HS-5 (cell line): ENCODE measurements around the gene ATG2A.
"Not testable (repeated sequence)": the region's sequence is repeated elsewhere in the genome, so short reads cannot be mapped to it uniquely, and the experiment has no call there.

Experiments used
- DNase-seq: peaks from one replicate; pipeline ENCODE4 v3.0.0-alpha.2; 2012; ENCODE audit warnings: low read depth

The ATG2A gene

DNA sequence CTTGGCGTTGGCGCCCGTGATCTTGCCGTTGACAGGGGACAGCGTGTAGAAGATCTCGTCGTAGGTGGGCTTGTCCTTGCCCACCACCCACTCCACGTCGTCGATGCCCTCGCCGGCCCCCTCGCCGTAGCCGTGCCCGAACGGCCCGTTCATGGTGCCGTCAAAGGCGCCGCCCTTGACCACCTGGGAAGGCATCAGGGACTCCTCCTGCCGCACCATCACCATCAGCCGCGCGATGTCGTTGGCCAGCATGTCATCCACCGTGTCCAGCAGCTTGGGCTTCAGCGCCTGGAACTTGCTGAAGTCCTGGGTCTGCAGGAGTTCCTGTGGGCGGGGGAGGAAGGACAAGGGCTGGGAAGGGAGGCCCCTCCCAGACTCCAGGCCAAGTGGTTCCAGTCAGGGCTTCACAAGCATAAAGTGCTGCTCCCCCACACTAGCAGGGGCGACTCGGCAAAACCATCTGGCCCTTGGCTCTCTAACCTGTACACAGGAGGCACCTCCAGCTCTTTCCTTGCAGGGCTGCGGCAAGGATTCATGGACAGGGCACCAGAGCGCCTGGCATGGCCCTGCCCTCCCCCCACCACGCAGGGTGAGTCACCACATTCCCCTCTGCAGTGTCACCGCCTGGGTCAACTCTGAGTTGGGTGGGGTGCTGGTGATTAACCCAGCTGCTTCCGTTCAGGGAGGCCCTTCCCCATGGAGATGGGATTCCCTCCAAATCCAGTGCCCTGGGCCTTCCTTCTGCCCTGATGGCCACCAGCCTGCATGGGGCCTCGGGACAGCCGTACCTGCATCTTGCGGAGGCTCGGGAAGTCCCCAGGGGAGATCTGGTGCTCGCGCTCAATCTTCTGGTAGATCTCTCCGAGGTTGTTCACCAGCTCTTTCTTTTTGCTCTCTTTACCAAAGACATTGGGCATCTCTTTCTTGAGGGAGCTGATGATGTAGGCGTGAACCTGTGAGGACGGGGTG, 62.2 kb downstream of the ATG2A start:
- peak; percentile 91 for DNase-seq

DNA sequence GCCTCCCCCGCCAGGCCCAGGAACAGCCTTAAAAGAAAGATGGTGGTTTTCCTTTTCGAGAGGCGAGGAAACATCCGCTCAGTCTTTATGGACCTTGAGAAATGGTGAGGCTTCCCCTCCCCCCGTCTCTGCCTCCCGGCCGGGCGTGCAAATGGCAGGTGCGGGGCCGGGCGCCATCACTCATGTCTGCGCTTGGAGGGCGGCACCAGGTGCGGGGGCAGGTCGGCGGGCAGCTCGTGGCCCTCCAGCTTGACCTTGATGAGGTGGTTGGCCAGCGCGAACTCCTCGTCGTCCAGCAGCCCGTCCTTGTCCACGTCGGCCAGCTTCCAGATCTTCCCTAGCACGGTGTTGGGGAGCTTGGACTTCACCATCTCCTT, 62.9 kb downstream of the ATG2A start:
- no peak for DNase-seq

DNA sequence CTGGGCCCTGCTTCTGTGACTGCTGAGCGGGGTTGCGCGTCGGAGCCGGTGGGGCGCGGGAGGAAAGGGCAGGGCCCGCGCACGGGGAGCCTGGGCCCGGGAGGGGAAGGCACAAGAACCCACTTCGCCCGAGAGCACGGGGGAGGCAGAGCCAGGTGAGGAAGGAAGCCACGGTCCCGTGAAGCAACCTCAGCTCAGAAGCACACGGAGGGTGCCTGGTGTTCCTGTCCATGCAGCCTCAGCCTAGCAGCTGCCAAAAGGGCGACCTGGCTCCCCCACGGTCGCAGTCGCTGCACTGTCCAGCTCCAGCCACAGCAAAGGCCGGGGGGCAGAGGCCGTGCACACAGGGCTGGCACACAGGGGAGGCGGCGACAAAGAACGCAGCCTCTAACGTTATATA, 63.3 kb downstream of the ATG2A start:
- no peak for DNase-seq

DNA sequence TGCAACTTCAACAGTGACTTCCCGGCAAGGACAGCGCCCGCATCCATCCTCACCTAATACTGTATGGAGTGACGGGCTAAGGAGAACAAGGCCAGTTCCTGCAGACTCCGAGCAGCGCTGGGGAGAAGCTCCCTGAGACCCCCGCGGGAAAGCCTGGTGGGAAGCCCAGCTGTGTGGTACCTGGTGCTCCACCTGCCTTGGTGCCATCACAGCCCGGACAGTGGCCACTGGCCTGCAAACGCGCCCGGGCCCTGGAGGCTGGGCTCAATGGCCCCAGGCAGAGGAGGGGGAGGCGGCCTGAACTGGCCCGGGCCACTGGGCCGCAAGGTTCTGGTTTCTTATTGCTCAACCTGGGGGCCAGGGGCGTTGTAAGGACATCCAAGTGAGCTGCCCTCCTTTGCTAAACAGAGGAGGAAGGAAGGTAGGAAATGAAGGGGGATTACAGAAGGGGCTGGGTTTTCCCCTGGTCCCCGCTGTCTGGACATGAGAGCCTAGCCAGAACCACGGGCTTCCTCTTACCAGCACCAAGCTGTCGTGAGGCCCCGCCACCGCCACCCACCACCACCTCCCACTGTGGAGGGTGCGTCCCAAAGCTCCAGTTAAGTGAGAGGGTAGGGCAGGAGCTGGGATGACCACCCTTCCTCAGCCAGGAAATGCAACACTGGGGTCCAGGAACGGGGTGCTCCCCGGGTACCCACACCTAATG, 64.1 kb downstream of the ATG2A start:
- DNase-seq: no peak

DNA sequence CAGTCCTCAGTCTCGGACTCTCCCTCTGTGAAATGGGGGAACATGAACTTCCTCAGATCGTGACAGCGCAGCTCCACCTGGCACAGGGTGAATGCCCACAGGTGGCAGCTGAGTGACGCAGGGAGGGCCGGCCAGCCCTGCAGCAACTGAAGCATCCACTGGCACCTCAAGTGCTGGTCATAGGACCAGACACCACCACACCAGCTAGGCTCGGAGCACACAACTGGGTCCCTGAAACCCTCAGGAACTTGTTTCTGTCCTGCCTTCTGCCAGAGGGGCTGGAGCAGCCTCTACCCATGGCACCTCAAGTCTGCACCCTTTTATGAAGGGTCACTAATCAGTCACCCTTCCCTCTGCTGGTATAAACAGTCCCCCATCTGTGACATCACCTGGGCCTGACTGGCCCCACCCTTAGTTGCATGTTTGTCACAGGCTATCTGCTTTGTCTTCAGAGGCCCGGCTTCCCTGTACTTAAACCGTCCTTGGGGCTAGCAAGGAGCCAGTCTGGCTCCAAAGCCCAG, 65.1 kb downstream of the ATG2A start:
- DNase-seq: no peak

DNA sequence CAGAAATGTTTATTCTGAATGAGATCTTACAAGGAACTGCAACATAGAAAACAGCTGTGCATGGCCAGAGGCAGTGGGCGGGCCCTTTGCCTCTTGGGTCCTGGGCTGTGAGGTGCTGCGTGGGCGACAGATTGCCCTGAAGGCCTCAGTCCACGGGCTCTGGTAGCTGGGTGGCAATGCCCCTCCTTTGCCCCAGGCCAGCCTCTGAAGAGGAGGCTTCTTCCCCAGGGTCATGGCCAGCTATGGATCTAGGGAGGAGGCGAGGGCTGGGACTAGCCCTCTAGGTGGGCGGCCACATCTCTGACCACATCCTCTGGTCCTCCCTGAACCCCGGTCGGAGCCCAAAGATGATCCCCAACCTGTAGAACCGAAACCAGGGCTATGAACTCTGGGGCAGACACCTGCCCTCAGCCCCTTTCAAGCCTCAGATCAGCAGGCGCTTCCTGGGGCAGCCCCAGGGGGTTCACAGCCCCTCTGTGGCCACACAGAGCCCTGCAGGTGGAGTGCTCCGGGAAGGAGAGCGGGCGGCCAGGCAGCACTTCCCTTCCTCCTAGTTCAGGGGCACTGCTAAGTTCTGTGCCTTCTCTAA, 65.9 kb downstream of the ATG2A start:
- no peak for DNase-seq

DNA sequence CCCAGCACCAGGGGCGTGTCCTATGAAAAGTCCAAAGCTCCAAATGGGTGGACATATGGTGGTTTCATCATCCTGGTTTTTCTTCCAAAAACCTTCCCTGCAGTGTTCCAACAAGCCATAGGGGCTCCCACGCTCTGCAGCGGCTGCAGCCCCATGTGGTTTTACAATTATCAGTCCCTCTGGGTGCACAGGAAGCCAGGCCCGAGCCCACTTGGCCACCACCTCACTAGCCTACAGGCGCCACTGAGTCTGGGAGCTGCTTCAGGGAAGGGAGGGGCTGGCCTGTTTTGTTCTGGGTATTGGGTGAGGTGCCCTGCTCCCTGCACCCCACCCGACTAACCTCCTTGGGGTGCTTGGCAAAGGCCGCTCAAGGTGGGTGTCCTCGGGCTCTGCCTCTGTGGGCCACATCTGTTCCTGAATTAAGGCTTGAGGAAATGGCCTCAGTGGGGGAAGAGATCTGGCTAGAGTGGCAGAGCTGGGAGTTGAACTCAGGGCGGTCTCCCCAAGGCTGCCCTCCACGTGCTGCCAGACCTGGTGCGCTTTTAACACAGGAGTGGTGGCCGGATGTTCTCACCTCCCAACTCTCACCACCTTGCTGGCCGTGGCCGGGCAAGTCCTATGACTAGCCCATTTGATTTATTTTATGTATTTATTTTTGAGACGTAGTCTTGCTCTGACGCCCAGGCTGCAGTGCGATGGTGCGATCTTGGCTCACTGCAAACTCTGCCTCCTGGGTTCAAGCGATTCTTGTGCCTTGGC, 67.2 kb downstream of the ATG2A start:
- no peak for DNase-seq

DNA sequence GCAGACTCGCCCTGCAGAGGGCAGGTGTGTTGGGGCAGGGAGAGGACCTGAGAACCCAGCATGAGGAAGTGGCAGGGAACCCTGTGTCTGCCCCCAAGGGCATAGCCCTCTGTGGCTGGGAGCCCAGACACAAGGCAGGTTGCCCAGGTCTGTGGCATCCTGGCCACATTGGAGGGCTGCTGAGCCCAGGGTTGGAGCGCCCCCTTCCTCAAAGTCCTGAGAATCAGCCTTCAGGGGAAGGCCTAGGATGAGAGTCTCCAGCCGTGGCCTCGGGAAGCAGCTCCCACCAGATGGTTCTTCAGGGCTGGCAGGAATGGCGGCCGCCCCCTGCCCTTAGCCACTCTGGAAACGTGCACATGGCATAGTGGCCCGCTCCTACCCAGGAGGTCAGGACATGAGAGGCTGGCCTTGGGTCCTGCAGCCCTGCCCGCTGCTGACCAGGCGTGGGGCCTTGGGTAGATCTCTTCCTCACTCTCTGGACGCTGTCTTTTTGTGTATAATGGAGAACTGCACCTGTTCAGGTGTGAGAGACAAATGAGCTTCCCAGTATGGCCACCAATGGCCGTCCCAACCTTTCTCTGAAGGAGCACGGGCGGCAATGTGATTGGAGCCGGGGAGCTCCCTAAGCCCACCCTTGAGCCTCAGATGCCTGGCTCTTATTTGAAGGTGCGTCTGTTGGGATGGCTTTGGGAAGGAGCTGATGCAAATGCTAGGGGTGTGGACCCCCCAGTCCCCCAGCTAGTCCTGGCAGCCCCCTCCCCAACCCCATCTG, 68.0 kb downstream of the ATG2A start:
- no peak for DNase-seq

DNA sequence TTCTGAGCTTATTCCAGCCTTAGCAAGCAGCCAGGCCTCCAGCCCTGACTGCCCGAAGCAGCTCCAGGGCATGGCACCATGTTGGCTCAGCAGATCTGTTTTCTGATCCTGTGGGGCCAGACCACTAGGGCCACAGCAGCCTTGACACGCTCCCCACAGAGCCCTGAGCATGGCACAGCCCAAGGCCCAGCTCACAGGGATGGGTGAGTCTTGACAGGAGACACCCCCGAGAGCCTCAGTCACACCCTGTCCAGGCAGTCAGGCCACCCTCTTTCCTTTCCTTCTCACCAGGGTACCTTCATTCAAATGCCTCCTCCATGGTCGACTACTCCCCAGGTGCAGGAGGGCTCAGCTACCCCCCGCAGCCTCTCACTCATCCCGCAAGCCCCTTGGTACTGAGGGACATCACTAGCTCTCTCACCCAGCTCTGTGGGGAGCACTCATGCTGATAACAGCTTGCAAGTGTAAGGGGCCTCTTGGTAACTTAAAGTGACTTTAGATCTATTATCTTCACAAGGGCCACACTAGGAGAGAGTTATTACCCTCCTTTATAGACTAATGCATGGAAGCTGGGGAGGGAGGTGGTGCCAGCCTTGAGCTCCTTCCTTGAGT, 68.7 kb downstream of the ATG2A start:
- DNase-seq: no peak

DNA sequence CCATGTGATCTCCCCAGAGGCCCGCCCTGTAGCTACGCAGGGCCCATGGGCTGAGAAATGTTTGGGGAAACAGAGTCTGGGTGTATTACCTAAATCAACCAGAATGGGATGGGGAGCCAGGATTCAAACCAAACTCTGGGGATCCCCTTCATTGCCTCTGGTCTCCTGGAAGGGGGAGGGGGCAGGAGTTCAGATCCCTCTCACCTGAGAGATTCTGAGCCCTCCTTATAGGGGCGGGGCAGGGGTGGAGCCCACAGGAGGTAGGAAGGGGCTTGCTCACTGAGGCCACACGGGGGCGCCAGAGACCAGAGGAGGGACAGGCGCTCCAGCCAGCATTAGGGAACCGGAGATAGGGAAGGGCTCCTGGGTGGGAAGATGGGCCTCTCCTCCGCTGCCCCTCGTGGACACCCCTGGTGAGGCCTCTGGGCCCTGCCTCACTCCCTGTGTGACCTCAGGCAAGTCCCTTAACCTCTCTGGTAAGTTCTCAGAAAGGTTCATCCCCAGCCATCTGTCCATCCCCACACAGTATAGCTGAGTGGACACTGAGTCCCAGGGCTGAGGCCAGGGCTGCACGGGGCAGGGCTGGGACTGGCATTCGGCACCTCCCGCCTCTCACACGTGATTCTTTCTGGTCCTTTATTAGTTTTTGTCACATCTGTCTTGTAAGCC, 69.9 kb downstream of the ATG2A start:
- peak; percentile 69 for DNase-seq

DNA sequence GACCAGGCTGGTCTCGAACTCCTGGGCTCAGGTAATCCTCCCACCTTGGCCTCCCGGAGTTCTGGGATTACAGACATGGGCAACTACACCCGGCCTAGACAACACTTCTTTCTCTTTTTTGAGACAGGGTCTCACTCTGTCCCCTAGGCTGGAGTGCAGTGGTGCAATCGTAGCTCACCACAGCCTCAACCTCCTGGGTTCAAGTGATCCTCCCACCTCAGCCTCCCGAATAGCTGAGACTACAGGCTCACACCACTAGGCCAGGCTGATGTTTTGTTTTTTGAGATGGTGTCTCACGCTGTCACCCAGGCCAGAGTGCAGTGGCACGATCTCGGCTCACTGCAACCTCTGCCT, 71.3 kb downstream of the ATG2A start:
- not testable (repeated sequence) for DNase-seq

DNA sequence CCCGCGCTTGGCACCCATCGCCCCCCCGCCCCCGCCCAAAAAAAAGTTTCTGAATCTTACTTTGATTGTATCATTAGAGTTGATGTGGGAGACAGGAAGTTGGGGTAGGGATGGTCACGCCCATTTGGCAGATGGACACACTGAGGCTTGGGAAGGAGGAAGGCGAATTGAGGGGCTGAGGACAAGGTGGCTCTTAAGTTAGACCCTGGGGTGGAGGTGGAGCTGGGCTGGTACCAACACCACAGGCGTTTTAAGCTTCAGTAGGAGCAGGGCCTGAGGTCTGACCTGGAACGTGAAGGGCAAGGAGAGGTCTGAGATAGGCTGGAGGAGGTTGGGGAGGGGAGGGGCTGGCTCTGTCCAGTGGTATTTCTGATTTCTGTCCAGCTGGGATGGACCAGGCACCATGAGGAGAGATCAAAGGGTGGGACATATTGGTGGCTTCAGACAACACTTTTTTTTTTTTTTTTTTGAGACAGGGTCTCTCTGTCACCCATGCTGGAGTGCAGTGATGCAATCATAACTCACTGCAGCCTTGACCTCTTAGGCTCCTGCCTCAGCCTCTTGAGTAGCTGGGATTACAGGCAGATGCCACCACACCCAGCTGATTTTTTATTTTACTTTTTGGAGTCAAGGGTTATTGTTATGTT, 71.8 kb downstream of the ATG2A start:
- no peak for DNase-seq
